HEK293T (cell line): ENCODE results near the gene PAPPA.

Experiments used
- CTCF ChIA-PET: fragments of 350-600 bp; formaldehyde crosslinking; extraction: SDS; loops from one replicate; lab custom pipeline; 2021; ENCODE audit warnings: antibody characterized with exemption, inconsistent platforms; lab: Yijun Ruan, JAX
- POLR2A ChIA-PET: fragments of 350-600 bp; formaldehyde crosslinking; extraction: SDS; loops from one replicate; lab custom pipeline; 2020; ENCODE audit warnings: antibody characterized with exemption, inconsistent platforms; lab: Yijun Ruan, JAX
- DNase-seq: peaks from one replicate; pipeline ENCODE4 v3.0.0; 2012; ENCODE audit warnings: mixed read lengths; ENCODE audit errors: extremely low spot score
- ARNT ChIP-seq: fragments of 450-650 bp; IDR thresholded peaks from 2 replicates; pipeline ENCODE4 v1.6.1; 2017; ENCODE audit warnings: mild to moderate bottlenecking
- BHLHE40 ChIP-seq: fragments of 450-650 bp; IDR thresholded peaks from 2 replicates; pipeline ENCODE4 v1.6.1; 2016; ENCODE audit warnings: mild to moderate bottlenecking, moderate library complexity, borderline replicate concordance
- CTBP1 ChIP-seq: fragments of 450-650 bp; IDR thresholded peaks from 2 replicates; pipeline ENCODE4 v1.6.1; 2016; ENCODE audit warnings: borderline replicate concordance
- ELF4 ChIP-seq: fragments of 450-650 bp; IDR thresholded peaks from 2 replicates; pipeline ENCODE4 v1.6.1; 2017; ENCODE audit warnings: antibody characterized with exemption
- FOXA1 ChIP-seq: fragments of 450-650 bp; IDR thresholded peaks from 2 replicates; pipeline ENCODE4 v1.6.1; 2016; ENCODE audit warnings: mild to moderate bottlenecking
- FOXK2 ChIP-seq: fragments of 450-650 bp; IDR thresholded peaks from 2 replicates; pipeline ENCODE4 v1.6.1; 2016; ENCODE audit warnings: mild to moderate bottlenecking
- FOXM1 ChIP-seq: fragments of 450-650 bp; IDR thresholded peaks from 2 replicates; pipeline ENCODE4 v1.6.1; 2017; ENCODE audit warnings: mild to moderate bottlenecking, borderline replicate concordance
- HDGF ChIP-seq: fragments of 450-650 bp; IDR thresholded peaks from 2 replicates; pipeline ENCODE4 v1.6.1; 2017; ENCODE audit warnings: antibody characterized with exemption, borderline replicate concordance
- L3MBTL2 ChIP-seq: fragments of 450-650 bp; conservative IDR thresholded peaks from 2 replicates; pipeline ENCODE4 v1.6.1; 2016; ENCODE audit warnings: mild to moderate bottlenecking
- LEF1 ChIP-seq: fragments of 450-650 bp; IDR thresholded peaks from 2 replicates; pipeline ENCODE4 v1.6.1; 2017; ENCODE audit warnings: mild to moderate bottlenecking, borderline replicate concordance
- NFRKB ChIP-seq: fragments of 450-650 bp; IDR thresholded peaks from 2 replicates; pipeline ENCODE4 v1.6.1; 2016; ENCODE audit warnings: mild to moderate bottlenecking, moderate library complexity
- SP1 ChIP-seq: fragments of 450-650 bp; IDR thresholded peaks from 2 replicates; pipeline ENCODE4 v1.6.1; 2017
- SUZ12 ChIP-seq: fragments of 450-650 bp; IDR thresholded peaks from 2 replicates; pipeline ENCODE4 v1.6.1; 2016; ENCODE audit warnings: mild to moderate bottlenecking
- TARDBP ChIP-seq: fragments of 450-650 bp; IDR thresholded peaks from 2 replicates; pipeline ENCODE4 v1.6.1; 2016
- ZNF384 ChIP-seq: fragments of 450-650 bp; IDR thresholded peaks from 2 replicates; pipeline ENCODE4 v1.6.1; 2016
- TF ChIP-seq, protein P1 (sequence below): fragments of 450-650 bp; IDR thresholded peaks from 2 replicates; pipeline ENCODE4 v1.6.1; 2016

The PAPPA gene

DNA sequence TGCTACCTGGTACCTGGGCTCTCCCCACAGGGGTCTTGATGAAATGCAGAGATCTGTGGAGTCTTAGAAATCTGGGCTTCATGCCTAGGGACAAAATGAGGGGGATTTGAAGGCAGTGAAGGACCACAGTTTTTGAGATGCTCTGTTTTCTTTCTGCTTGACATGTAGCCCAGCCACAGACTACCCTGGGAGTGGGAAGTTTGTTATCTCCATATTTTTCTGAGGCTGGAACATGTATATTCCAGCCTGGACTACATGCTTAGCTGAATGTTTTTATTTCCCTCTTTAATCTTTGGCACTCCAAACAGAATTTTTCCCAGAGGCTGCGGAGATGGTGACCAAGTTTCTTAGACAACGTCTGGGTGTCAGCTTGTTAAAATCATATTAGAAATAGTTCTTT is 252.9 kb downstream of the PAPPA start:
- TF ChIP-seq ARNT, result no peak
- no peak for TF ChIP-seq FOXA1
- no peak for TF ChIP-seq NFRKB
- no peak for TF ChIP-seq FOXM1
- no peak for TF ChIP-seq ELF4
- TF ChIP-seq TARDBP, result no peak
- no peak for TF ChIP-seq SUZ12
- TF ChIP-seq CTBP1, result no peak
- TF ChIP-seq FOXK2, result no peak
- no peak for TF ChIP-seq HDGF
- TF ChIP-seq, protein P1, sequence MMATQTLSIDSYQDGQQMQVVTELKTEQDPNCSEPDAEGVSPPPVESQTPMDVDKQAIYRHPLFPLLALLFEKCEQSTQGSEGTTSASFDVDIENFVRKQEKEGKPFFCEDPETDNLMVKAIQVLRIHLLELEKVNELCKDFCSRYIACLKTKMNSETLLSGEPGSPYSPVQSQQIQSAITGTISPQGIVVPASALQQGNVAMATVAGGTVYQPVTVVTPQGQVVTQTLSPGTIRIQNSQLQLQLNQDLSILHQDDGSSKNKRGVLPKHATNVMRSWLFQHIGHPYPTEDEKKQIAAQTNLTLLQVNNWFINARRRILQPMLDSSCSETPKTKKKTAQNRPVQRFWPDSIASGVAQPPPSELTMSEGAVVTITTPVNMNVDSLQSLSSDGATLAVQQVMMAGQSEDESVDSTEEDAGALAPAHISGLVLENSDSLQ, result no peak
- TF ChIP-seq LEF1, result no peak
- no peak for TF ChIP-seq BHLHE40
- ChIA-PET CTCF (no interaction called here), POLR2A (no interaction called here)
- DNase-seq, result no peak

DNA sequence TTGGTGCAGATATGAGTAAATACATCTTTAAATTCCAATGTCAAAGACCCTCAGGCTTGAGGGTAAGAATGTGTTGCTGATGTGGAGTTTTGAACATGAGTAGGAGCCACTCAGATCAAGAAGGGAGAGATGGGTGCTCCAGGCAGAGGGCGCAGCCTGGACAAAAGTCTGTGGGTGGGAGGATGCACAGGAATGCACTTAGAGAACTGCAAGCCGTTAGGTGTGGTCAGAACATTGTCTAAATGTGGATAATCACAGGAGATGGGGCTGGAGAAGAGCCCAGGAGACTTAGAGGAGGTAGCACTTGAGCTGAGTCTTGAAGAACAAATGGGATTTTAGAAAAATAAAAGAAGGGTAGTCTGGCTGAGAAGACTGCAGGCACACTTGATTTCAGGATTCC is 255.5 kb downstream of the PAPPA start:
- DNase-seq, result no peak
- ChIA-PET CTCF (interaction anchor here (0.6 kb wide), 1 partner anchor 17 kb away, joined by 3 read pairs; no protein-coding TSS in a partner anchor), POLR2A (no interaction called here)
- TF ChIP-seq SUZ12 (no peak), BHLHE40 (no peak), FOXK2 (no peak), HDGF (no peak)

DNA sequence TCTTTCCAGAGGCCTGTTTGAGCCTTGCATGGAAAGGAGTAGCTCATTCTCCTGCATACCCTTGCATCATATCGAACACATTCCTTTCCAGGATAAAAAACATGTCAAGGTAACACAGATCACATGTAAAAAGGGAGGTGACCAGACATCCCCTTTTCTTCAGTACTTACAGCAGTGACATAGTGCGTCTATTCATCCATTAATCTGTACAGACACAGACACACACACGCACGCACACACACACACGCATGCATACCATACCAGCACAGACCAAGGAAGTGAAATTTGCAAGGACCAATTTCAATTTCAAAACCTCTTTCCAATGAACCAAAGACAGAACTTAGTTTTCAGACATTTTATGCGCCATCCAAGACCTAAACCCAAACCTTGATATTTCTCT is 256.0 kb downstream of the PAPPA start:
- TF ChIP-seq, protein P1, result no peak
- TF ChIP-seq NFRKB (no peak), ELF4 (no peak), SP1 (no peak), HDGF (no peak), CTBP1 (no peak), FOXA1 (no peak), TARDBP (no peak), BHLHE40 (no peak), FOXM1 (no peak), ARNT (no peak), L3MBTL2 (no peak)
- ChIA-PET CTCF (interaction anchor here (0.6 kb wide), 1 partner anchor 17 kb away, joined by 3 read pairs; no protein-coding TSS in a partner anchor), POLR2A (no interaction called here)
- no peak for DNase-seq

DNA sequence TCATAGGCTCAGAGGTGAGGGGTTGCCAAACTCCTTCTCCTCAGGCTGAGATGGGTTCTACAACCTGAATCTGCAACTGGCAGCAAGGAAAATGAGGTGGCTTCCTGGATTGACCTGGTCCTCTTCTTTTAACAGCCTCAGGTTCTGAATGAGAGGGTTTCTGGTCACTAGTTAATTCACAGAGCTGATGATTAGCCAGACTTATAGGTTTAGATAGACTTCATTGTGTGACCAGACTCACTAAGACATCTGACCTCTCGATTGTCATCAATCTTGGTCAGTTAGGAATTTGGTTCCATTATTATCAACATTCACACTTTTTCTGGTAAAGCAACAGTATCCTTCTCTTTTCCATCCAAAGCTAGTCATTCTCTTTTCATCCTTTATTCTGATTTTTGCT is 257.9 kb downstream of the PAPPA start:
- DNase-seq, result no peak
- ChIA-PET POLR2A (no interaction called here), CTCF (no interaction called here)
- no peak for TF ChIP-seq BHLHE40
- no peak for TF ChIP-seq FOXM1
- TF ChIP-seq FOXK2, result no peak
- TF ChIP-seq SP1, result no peak
- TF ChIP-seq, protein P1, result no peak
- TF ChIP-seq HDGF, result no peak
- TF ChIP-seq ELF4, result no peak
- no peak for TF ChIP-seq TARDBP
- no peak for TF ChIP-seq NFRKB
- TF ChIP-seq ZNF384, result no peak
- TF ChIP-seq FOXA1, result no peak
- no peak for TF ChIP-seq LEF1
- no peak for TF ChIP-seq ARNT
- no peak for TF ChIP-seq L3MBTL2
- no peak for TF ChIP-seq SUZ12

DNA sequence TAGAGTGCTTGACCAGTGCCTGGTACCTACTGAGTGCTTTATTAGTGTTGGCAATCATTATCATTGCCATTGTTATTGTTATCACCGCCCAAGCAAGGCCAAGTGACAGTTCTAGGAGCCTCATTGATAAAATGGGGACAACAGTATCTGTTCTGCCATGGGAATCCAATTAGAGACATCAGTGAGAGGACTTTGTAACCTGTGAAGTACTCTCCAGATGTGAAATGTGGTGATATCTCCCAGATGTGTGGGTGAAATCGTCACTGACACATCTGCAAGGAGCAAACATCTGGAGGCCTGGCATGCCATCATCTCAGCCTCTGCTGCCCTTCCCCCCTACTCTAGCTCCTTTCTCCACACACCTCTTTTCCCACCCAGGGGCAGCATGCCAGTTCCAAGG is 260.8 kb downstream of the PAPPA start:
- POLR2A ChIA-PET, result no interaction called here
- DNase-seq, result no peak
- CTCF ChIA-PET, result no interaction called here
- no peak for TF ChIP-seq HDGF
- TF ChIP-seq TARDBP, result no peak
- no peak for TF ChIP-seq NFRKB
- TF ChIP-seq FOXA1, result no peak

DNA sequence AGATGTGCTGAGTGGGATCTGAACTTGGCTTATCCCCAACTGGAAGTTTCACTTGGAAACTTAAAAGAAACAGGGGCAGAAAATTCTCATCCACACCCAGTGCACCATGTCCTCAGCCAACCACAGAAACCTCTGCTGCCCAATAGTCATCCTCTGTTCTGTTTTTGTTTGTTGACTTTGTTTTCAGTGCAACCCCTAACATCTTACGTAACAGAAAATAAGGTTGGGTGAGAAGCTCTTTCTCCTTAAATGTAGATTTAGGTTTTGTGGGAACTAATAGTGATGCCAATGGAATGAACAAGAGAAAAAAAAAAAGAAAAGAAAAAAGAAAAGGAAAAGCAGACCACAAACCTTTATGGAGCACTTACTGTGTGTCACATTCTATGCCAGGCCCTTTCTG is 262.8 kb downstream of the PAPPA start:
- TF ChIP-seq NFRKB (no peak), SUZ12 (no peak), CTBP1 (no peak), L3MBTL2 (no peak), FOXA1 (no peak), ELF4 (no peak), LEF1 (no peak)

DNA sequence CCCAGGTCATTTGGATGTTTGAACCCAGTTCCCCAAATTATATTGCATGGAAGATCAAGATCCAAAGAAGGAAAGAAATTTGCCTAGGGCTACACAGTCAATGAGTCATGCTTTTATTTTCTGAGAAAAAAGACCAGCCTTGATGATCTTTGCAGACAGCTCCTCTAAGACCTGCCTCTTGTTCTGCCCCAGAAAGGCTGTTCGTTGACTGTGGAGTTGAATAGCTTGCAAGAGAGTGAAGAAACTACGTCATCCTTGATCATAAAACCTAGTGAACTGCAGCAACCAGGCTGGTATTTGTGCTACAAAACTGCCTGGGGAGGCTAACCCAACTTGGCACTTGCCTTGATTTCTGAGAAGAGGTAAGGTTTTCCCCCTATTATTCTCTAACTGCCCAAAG is 263.9 kb downstream of the PAPPA start:
- no peak for DNase-seq
- ChIA-PET POLR2A (no interaction called here), CTCF (no interaction called here)
- no peak for TF ChIP-seq LEF1
- TF ChIP-seq FOXK2, result no peak
- TF ChIP-seq FOXM1, result no peak
- no peak for TF ChIP-seq TARDBP
- TF ChIP-seq, protein P1, result no peak
- no peak for TF ChIP-seq SP1
- TF ChIP-seq ZNF384, result no peak
- no peak for TF ChIP-seq L3MBTL2
- TF ChIP-seq ARNT, result no peak
- TF ChIP-seq CTBP1, result no peak
- no peak for TF ChIP-seq NFRKB
- TF ChIP-seq HDGF, result no peak
- no peak for TF ChIP-seq FOXA1
- no peak for TF ChIP-seq SUZ12
- TF ChIP-seq ELF4, result no peak
- no peak for TF ChIP-seq BHLHE40

More for the DNA sequence above, 262.8 kb downstream of the PAPPA start:
- CTCF ChIA-PET, result no interaction called here
- no peak for DNase-seq
- POLR2A ChIA-PET, result no interaction called here
